HL-60 (cell line): Measurements from ENCODE around the gene KIAA1217.

ENCODE experiments used
- DNase-seq, 2 experiments: peaks; one replicate each; pipeline ENCODE4 v3.0.0-alpha.2; 2010 to 2020; ENCODE audit warnings: low read depth in 1 of 2, low spot score in 1 of 2
- H3K27ac ChIP-seq: fragments of 250-450 bp; sonication (Bioruptor Pico); replicated peaks from 2 replicates; pipeline ENCODE4 v1.5.1; 2020; ENCODE audit warnings: mild to moderate bottlenecking, moderate library complexity
- H3K27me3 ChIP-seq: fragments of 250-450 bp; sonication (Bioruptor Pico); 2 replicates; pipeline ENCODE4 v1.5.1; 2021; ENCODE audit warnings: mild to moderate bottlenecking, moderate library complexity; ENCODE audit not compliant: insufficient read depth, poor library complexity, severe bottlenecking
- H3K4me3 ChIP-seq: replicated peaks from 2 replicates; pipeline ENCODE4 v1.5.1; 2011; ENCODE audit warnings: mild to moderate bottlenecking, control low read depth, low read length; ENCODE audit not compliant: insufficient read depth
- CTCF ChIP-seq: IDR thresholded peaks from one replicate; pipeline ENCODE4 v1.5.1; 2011; ENCODE audit warnings: low read length, control low read depth, inconsistent platforms; ENCODE audit not compliant: insufficient read depth
- GABPA ChIP-seq: IDR thresholded peaks from 2 replicates; pipeline ENCODE4 v1.6.1; 2012; ENCODE audit warnings: low read depth
- POLR2AphosphoS5 ChIP-seq: IDR thresholded peaks from 2 replicates; pipeline ENCODE4 v1.6.1; 2012; ENCODE audit warnings: low read depth
- REST ChIP-seq: IDR thresholded peaks from 2 replicates; pipeline ENCODE4 v1.6.1; 2012; ENCODE audit warnings: low read depth; ENCODE audit not compliant: insufficient replicate concordance
- SPI1 ChIP-seq: IDR thresholded peaks from 2 replicates; pipeline ENCODE4 v1.6.1; 2012; ENCODE audit warnings: low read depth, mild to moderate bottlenecking, borderline replicate concordance

The KIAA1217 gene

GRCh38 chr10:24574578-24575155, 365.7 kb downstream of the KIAA1217 start:
- H3K27me3 ChIP-seq, result no peaks in the 10 kb centered on the region
- H3K27ac ChIP-seq, result no peak overlapping the region
- DNase-seq, result no peak
- TF ChIP-seq POLR2AphosphoS5 (no peak), REST (no peak), SPI1 (no peak), CTCF (no peak), GABPA (no peak)
- H3K4me3 ChIP-seq, result no peak overlapping the region

GRCh38 chr10:24575481-24576002, 366.6 kb downstream of the KIAA1217 start:
- H3K27ac ChIP-seq, result no peak overlapping the region
- H3K27me3 ChIP-seq, result no peaks in the 10 kb centered on the region
- DNase-seq, result no peak
- no peak overlapping the region for H3K4me3 ChIP-seq
- no peak for TF ChIP-seq GABPA

- H3K27me3 ChIP-seq, result no peaks in the 10 kb centered on the region
- no peak overlapping the region for H3K4me3 ChIP-seq
- H3K27ac ChIP-seq, result no peak overlapping the region
- TF ChIP-seq GABPA, result no peak
- no peak for TF ChIP-seq REST
- TF ChIP-seq SPI1, result no peak
- no peak for TF ChIP-seq POLR2AphosphoS5
- TF ChIP-seq CTCF, result no peak
- DNase-seq, result no peak
Measured at GRCh38 chr10:24579448-24579847, 370.5 kb downstream of the KIAA1217 start.

GRCh38 chr10:24579906-24580305, 371.0 kb downstream of the KIAA1217 start:
- Histone ChIP-seq H3K27me3 (no peaks in the 10 kb centered on the region), H3K27ac (no peak overlapping the region), H3K4me3 (no peak overlapping the region)
- no peak for TF ChIP-seq POLR2AphosphoS5
- no peak for TF ChIP-seq SPI1
- TF ChIP-seq CTCF, result no peak
- TF ChIP-seq GABPA, result no peak
- TF ChIP-seq REST, result no peak
- no peak for DNase-seq
